ENCODE measurements around the gene KCNA10.

KCNA10 gene

DNA sequence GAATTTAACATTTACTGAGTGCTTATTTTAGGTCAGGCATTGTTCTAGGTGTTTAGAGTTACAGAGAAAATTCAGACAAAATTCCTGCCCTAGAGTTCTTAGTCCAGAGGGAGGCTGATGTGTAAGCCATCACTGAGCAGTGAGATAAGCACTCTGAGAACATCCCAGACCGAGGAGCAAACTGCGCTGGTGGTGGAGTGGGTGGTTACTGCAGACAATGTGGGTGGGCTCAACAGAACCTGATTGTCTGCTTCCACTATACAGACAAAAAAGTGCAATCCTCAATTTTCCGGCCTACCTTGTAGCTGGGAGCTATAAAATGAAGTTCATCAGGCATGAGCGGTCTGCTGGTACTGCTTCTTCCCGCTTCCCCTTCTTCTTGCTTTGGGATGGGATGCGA lies 44.5 kb downstream of the KCNA10 start:
- TF ChIP-seq, protein P1, sequence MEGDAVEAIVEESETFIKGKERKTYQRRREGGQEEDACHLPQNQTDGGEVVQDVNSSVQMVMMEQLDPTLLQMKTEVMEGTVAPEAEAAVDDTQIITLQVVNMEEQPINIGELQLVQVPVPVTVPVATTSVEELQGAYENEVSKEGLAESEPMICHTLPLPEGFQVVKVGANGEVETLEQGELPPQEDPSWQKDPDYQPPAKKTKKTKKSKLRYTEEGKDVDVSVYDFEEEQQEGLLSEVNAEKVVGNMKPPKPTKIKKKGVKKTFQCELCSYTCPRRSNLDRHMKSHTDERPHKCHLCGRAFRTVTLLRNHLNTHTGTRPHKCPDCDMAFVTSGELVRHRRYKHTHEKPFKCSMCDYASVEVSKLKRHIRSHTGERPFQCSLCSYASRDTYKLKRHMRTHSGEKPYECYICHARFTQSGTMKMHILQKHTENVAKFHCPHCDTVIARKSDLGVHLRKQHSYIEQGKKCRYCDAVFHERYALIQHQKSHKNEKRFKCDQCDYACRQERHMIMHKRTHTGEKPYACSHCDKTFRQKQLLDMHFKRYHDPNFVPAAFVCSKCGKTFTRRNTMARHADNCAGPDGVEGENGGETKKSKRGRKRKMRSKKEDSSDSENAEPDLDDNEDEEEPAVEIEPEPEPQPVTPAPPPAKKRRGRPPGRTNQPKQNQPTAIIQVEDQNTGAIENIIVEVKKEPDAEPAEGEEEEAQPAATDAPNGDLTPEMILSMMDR (IDR thresholded peaks at IDR 0.05; ENCODE audit: unreplicated experiment in 3 of 3): no peak
- no peaks in the 10 kb centered on the region for H3K4me1 Mint-ChIP-seq
- H3K9me3 Mint-ChIP-seq: no peaks in the 10 kb centered on the region
- no peak overlapping the region for H3K27ac Mint-ChIP-seq
- H3K36me3 Mint-ChIP-seq (ENCODE audit: low read depth): no peaks in the 10 kb centered on the region
- peaks cover 14% of the 10 kb centered on the region for H3K27me3 Mint-ChIP-seq (ENCODE audit: low read depth)
- H3K4me3 Mint-ChIP-seq: no peak overlapping the region

DNA sequence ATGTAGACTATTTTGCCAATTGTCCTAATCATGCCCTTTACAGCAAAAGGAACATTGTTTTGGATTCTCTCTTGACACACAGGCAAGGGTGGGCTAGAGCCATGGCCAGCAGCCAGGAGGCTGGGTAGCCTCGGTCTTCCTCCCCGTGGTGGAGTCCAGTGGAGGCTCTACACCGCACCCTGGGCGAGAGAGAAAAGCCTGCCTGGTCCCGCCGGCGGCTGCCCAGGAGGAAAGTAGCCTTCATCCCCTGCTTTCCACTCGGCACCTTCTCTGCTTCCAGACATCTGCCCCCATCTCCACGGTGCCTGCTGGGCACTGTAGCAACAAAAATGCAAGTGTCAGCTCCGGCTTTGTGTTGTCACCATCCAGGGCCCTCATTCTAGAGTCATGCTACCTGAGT lies 46.4 kb downstream of the KCNA10 start:
- Mint-ChIP-seq H3K9me3 (no peaks in the 10 kb centered on the region), H3K4me1 (no peaks in the 10 kb centered on the region), H3K27me3 (ENCODE audit: low read depth) (peaks cover 14% of the 10 kb centered on the region), H3K36me3 (ENCODE audit: low read depth) (no peaks in the 10 kb centered on the region), H3K27ac (no peak overlapping the region), H3K4me3 (no peak overlapping the region)
- TF ChIP-seq, protein P1 (IDR thresholded peaks at IDR 0.05; ENCODE audit: unreplicated experiment in 3 of 3): no peak

DNA sequence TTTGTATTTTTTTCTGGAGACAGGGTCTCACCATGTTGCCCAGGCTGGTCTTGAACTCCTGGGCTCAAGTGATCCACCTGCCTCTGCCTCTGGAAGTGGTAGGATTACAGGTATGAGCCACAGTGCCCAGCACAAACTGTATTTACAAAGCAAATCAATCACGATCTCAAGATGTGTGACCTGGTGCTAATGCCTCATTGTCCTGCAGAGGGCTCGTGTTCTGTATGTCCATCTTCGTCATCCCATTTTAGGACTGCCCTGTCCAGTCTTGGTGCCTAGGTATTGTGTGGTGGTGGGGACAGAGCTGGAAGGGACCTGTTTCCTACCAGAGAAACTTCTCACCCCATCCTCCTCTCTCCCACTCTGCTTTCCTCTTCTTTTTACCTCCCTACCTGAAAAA lies 47.8 kb downstream of the KCNA10 start:
- H3K4me3 Mint-ChIP-seq: no peak overlapping the region
- TF ChIP-seq, protein P1 (IDR thresholded peaks at IDR 0.05; ENCODE audit: unreplicated experiment in 3 of 3): no peak
- H3K27me3 Mint-ChIP-seq (ENCODE audit: low read depth): peaks cover 14% of the 10 kb centered on the region
- H3K4me1 Mint-ChIP-seq: no peaks in the 10 kb centered on the region
- H3K36me3 Mint-ChIP-seq (ENCODE audit: low read depth): no peaks in the 10 kb centered on the region
- H3K9me3 Mint-ChIP-seq: no peaks in the 10 kb centered on the region
- H3K27ac Mint-ChIP-seq: no peak overlapping the region

Measured in nephron (organoid).